ENCODE results near the gene P2RX4.
"Not testable (repeated sequence)": the region's sequence is repeated elsewhere in the genome, so short reads cannot be mapped to it uniquely, and the experiment has no call there.

Gene P2RX4

GRCh38 chr12:121222847-121223246 lies 12.9 kb downstream of the P2RX4 start:
- DNase-seq (ENCODE audit: low spot score) = no peak

GRCh38 chr12:121223292-121224285 lies 13.7 kb downstream of the P2RX4 start:
- no peak for DNase-seq (ENCODE audit: low spot score)

GRCh38 chr12:121224591-121224990 lies 14.7 kb downstream of the P2RX4 start:
- DNase-seq (ENCODE audit: low spot score) = no peak

GRCh38 chr12:121226399-121226798 lies 16.5 kb downstream of the P2RX4 start:
- no peak for DNase-seq (ENCODE audit: low spot score)

- not testable (repeated sequence) for DNase-seq (ENCODE audit: low spot score)
Measured at GRCh38 chr12:121226871-121227270, 16.9 kb downstream of the P2RX4 start.

DNA sequence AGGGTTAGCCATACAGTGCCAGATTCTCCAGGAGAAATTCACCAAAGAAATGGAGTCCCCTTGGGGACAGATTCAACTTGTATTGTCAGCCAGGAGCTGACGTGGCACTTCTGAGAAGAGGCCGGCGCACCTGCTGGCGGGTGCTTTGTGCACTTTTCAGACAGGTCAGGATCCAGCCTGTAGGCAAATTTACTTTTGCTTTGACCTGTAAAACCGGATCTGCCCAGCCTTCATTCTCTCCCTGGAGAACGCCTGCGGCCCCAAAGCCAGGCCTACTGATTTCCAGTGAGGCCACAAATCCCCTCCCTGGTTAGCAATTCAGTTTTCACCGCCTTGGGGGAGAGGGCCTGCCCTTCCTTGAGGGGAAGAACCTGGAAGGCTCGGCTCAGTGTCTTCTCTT lies 17.4 kb downstream of the P2RX4 start:
- no peak for DNase-seq (ENCODE audit: low spot score)

- no peak for DNase-seq (ENCODE audit: low spot score)
Measured at GRCh38 chr12:121228919-121229665, 19.2 kb downstream of the P2RX4 start.

DNA sequence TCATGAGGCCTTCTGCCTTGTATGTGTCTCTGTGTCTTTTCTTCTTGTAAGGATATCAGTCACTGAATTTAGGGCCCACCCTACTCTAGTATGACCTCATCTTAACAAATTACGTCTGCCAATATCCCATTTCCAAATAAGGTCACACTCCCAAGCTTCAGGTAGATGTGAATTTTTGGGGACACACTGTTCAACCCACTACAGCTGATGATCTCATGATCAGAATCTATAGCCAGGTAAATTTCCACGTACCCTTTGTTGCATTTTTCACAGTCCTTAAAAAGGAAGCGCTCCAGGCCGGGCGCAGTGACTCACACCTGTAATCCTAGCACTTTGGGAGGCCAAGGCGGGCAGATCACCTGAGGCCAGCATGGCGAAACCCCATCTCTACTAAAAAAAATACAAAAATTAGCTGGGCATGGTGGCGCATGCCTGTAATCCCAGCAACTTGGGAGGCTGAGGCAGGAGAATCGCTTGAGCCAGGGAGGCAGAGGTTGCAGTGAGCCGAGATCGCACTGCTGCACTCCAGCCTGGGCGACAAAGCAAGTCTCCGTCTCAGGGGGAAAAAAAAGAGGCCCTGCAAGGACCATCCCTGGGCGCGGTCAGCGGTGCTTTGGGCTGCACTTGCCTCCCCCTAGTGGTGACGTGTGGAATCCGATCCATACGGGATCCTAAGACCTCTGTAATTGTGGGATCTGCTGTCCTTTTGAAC lies 20.1 kb downstream of the P2RX4 start:
- DNase-seq (ENCODE audit: low spot score) = peak; percentile 85

DNA sequence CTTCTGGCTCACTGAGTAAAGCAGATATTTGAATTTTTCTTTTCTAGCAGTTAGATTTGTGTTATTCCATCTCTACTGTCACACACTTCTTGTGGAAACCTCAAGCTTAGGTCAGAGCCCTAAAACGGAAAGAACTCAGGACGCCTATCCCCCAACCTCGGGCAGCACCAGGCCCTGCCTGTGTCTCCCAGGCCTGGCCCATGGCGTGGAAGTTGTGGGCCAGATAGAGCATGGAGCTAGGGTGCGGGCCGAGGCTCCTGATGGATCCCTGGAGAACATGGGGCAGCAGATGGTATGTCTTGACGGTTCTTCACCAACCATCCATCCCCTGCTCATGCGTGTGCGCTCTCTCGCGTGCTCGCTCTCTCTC lies 20.6 kb downstream of the P2RX4 start:
- DNase-seq (ENCODE audit: low spot score) = no peak

DNA sequence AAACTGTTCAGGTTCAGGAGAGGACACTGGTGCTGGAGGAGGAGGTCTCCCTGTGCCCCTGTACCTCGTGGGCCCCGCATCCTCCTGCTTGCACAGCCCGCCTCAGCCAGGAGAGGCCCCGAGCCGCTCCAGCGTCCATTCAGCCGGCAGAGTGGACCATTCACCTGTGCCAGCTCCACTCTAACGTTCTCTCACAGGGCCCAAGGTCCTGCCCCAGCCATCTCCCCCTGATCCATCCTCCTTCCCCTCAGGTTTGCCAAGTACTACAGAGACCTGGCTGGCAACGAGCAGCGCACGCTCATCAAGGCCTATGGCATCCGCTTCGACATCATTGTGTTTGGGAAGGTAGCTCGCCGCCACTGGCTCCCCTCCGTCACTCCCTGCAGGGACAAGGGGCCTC lies 22.2 kb downstream of the P2RX4 start:
- DNase-seq (ENCODE audit: low spot score) = no peak

- no peak for DNase-seq (ENCODE audit: low spot score)
Measured at GRCh38 chr12:121232977-121233627, 23.2 kb downstream of the P2RX4 start.

DNA sequence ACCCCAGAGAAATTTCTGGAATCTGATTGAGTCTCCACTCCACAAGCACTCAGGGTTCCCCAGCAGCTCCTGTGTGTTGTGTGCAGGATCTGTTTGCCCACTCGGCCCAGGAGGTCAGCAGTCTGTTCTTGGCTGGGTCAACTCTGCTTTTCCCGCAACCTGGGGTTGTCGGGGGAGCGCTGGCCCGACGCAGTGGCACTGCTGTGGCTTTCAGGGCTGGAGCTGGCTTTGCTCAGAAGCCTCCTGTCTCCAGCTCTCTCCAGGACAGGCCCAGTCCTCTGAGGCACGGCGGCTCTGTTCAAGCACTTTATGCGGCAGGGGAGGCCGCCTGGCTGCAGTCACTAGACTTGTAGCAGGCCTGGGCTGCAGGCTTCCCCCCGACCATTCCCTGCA lies 23.7 kb downstream of the P2RX4 start:
- no peak for DNase-seq (ENCODE audit: low spot score)

GRCh38 chr12:121236776-121237175 lies 26.8 kb downstream of the P2RX4 start:
- DNase-seq (ENCODE audit: low spot score) = no peak

GRCh38 chr12:121237415-121237814 lies 27.5 kb downstream of the P2RX4 start:
- DNase-seq (ENCODE audit: low spot score) = no peak

- DNase-seq (ENCODE audit: low spot score) = no peak
Measured at GRCh38 chr12:121238086-121238485, 28.2 kb downstream of the P2RX4 start.

DNA sequence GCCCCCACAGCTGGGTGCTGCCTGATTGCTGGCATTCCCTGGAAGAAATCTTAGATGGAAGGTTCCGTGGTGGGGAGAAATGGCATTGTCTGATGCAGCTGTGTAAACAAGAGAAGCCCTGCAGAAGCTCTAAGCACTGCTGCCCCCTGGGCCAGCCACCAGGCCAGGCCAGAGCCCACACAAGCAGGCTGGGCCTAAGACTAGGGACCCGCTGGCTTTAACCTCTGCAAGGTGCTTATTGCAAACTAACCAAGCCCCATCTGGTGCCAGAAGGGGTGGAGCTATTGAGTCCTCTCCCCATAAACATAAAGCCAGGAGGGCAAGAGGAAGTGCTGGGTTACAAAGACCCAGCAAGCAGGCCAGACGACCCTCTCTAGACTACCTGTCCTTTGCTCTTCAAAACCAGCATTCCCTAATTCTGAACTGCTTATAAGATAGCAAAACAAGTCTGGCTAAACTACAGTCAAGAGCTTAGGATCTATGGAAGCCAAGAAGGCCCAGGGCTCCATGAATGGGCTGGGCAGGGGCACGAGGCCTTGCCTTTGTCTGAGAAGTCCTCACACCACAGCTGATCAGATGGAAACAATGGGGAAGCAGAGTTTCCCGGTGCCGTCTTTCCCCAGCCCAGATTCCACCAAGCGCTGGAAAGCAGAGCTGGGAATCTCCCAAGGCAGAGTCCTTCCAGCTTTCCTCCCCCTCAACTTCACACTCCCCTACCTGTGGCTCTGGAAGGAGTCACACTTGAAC lies 28.8 kb downstream of the P2RX4 start:
- no peak for DNase-seq (ENCODE audit: low spot score)

GRCh38 chr12:121239351-121240061 lies 29.6 kb downstream of the P2RX4 start:
- DNase-seq (ENCODE audit: low spot score) = no peak

DNA sequence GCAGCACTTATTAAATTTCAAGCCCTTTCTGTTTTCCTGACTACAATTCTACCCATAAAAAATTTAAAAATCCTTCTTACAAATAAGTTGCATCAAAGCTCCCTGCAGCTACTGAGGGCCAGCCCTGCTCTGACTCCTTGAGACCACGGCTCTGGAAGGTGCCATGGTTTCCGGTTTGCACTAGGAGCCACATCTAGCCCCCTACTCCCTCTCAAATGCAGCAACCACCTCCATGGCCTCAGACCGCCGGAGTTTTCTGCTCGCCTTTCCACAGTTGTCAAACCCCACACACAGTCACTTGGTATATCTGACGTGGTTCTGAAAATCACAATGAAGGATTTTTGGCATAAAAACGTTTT lies 30.1 kb downstream of the P2RX4 start:
- no peak for DNase-seq (ENCODE audit: low spot score)

- DNase-seq (ENCODE audit: low spot score) = no peak
Measured at GRCh38 chr12:121240484-121241101, 30.7 kb downstream of the P2RX4 start.

Data from HuH-7 (cell line).